ENCODE data around the gene SNX11.
"Not testable (repeated sequence)": the region's sequence is repeated elsewhere in the genome, so short reads cannot be mapped to it uniquely, and the experiment has no call there.

Gene SNX11, protein sequence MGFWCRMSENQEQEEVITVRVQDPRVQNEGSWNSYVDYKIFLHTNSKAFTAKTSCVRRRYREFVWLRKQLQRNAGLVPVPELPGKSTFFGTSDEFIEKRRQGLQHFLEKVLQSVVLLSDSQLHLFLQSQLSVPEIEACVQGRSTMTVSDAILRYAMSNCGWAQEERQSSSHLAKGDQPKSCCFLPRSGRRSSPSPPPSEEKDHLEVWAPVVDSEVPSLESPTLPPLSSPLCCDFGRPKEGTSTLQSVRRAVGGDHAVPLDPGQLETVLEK

DNA sequence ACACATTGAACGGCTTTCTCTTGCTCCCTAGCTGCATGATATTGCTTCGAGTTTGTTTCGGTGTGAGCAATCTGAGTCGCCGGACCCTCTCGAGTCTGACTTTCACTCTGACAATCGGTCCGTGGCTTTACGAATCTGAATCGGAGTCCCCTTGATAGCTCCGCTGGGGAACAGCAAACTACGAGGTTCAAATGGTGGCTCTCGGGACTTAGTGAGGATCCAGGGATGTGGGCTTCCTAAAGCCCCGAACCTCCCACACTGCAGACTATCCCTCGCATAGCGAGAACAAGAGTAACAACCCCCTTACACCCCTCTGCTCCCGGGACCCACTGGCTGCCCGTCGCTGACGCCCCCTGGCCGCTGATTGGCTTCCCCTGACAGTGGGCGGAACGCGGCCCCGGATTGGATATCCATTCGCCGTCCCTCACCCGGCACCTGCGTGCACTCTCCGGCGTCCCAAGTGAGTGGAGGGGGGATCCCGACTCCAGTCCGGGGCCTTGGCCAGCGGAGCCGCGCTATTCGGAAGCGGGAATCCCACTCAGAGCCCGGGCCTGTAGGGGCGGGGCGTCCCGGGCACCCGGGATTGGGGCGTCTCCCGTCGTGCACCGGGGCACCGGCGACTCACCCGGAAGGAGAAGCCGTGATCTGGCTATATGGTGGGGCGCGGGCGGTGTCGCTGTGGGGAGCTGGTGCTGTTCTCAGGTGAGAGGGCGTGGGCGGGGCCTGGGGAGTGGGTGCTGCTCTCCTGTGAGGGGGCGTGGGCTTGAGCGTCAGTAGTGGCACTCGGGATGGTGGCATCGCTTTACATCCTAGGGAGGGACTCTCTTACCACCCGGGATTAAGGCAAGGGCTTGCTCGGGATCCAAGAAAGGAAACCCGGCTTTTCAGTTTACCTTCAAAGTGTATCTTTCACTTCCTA lies at the start of gene SNX11:
TSS of gene SNX11 (plus strand) at position 630 of the 919 bp plus-strand sequence. CDS start 4,278 bp downstream, outside the sequence.
- DNase-seq, result peak; percentile 94

GRCh38 chr17:48058393-48059124 lies 49.0 kb upstream of the SNX11 start:
- no peak for DNase-seq

GRCh38 chr17:48059125-48059668 lies 48.4 kb upstream of the SNX11 start:
- DNase-seq, result no peak

DNA sequence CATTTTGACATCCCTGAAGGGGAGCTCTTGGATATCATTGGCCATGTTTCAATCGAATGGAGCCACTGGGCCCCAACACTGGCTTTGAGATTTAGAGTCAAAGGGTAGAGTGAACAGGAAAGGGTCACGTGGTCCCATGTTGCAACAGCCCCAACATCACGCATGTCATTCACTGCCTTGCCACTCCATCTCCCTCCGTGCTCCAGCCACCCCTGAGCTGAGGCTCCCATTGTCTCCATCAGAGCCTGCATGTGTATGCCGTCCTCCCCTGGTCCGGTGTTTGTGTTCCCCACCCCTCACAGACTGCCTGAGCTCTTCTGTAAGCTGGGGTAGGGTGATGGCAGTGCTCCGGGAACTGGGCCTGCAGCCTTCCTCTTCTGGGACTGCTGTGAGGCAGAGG lies 47.3 kb upstream of the SNX11 start:
- no peak for DNase-seq

DNA sequence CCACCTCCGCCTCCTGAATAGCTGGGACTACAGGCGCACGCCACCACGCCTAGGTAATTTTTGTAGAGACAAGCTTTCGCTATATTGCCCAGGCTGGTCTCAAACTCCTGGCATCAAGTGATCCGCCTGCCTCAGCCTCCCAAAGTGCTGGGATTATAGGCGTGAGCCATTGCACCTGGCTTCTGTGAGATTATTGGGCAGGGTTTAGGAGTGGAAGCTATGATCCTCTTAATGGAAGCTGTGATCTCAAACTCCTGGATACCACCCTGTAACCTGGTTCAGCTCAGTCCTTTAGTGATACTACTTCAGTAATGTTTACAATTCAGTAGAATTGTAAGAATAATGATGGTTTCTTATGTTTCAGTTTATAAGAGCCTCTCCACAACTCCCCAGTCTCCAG lies 45.3 kb upstream of the SNX11 start:
- no peak for DNase-seq

GRCh38 chr17:48064638-48065037 lies 42.9 kb upstream of the SNX11 start:
- no peak for DNase-seq

- DNase-seq, result no peak
These were observed 41.4 kb upstream of the SNX11 start for GRCh38 chr17:48066192-48066591.

- DNase-seq, result no peak
These were observed 40.9 kb upstream of the SNX11 start for GRCh38 chr17:48066656-48067055.

GRCh38 chr17:48067245-48067644 lies 40.3 kb upstream of the SNX11 start:
- no peak for DNase-seq

DNA sequence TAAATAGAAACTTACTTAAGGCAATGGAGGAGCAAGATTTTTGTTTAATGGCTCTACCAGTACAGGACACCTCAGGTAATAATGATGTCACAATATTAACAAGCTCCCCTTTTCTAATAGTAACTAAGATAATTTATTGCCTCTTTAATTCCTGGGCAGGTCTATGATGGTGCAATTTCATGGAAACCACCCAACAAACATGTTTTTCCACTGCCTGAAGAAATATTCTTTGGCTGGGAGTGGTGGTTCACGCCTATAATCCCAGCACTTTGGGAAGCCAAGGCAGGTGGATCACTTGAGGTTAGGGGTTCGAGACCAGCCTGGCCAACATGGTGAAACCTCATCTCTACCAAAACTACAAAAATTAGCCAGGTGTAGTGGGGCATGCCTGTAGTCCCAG lies 39.8 kb upstream of the SNX11 start:
- DNase-seq, result not testable (repeated sequence)

DNA sequence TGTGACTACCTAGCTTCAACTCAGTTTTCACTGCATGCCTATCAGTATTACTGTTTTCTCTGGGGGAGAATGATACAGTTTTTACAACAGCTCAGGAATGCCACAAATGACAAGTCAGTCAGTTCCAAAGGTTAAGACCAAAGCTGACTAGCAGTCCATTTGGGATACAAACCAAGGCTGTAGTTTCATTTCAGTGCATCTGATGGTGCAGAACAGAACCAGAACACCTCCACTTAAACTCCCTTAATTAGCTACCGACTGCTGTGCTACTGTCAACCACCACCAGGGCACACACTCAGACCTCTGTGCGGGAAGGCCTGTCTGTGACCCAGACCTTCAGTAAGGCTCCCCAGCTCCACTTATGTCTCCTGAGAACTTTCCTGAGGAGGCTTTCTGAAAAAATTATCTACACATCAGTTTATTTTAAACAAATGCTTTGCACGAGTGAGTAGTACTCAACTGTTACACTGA lies 39.0 kb upstream of the SNX11 start:
- DNase-seq, result peak; percentile 24

DNA sequence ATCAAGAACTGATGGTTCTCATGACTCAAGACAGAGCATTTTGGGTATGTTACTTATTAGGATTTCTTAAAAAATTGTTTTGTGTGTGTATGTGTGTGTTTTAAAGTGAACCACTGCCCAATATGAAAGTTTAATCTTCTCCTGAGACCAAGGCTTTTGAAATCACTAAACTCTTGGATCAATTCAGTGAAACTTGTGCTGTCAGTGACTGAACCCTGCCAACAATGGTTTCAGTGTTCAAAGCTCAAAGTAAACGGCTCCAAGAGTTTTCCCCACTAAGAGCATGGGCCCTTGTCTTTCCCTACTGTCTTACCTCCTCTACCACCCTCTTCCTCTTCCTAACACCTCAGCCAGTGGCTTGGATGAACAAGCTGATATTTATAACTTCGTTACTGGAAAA lies 37.4 kb upstream of the SNX11 start:
- no peak for DNase-seq

DNA sequence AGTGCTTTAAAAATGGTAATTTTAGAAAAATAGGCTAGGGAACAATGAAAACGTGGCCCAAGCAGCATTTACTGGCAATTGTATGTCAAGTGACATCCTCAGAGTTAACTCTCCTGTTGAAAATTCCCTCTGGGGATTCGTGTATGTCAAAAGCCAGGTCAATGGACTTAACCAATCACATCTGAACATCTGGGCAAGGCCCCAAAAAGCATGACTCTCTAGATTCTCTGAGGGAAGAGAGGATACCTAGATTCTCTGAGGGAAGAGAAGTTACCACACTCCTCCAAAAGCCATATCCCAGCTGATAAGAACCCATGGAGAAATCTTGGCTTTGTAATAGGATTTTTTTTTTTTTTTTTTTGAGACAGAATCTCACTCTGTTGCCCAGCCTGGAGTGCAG lies 35.9 kb upstream of the SNX11 start:
- DNase-seq, result no peak

- not testable (repeated sequence) for DNase-seq
These were observed 34.8 kb upstream of the SNX11 start for GRCh38 chr17:48072811-48073210.

DNA sequence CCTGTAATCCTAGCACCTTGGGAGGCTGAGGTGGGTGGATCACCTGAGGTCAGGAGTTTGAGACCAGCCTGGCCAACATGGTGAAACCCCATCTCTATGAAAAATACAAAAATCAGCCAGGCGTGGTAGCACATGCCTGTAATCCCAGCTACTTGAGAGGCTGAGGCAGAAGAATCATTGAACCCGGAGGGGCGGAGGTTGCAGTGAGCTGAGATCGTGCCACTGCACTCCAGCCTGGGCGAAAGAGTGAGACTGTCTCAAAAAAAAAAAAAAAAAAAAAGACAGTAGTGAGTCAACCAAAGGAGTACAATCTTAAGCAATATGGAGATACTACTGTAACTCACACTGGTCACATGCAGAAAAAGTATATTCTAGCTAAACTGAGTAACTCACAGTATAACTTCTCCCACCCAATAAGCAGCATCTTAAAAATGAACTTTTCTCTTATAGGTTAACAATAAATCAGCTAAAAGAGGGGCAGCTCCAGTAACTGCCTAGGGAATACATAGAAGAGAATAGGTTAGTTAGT lies 33.9 kb upstream of the SNX11 start:
- not testable (repeated sequence) for DNase-seq

- DNase-seq, result peak; percentile 76
These were observed 33.1 kb upstream of the SNX11 start for GRCh38 chr17:48074322-48075081.

DNA sequence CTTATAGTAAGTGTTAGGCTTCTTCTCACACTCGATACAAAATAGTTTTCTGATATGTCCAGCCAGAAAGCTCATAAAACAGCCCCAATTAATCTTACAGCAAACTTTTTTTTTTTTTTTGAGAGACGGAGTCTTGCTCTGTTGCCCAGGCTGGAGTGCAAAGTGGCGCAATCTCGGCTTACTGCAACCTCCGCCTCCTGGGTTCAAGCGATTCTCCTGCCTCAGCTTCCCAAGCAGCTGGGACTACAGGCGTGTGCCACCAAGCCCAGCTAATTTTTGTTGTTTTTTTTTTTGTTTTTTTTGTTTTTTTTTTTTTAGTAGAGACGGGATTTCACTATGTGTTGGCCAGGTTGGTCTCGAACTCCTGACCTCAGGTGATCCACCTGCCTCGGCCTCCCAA lies 30.4 kb upstream of the SNX11 start:
- not testable (repeated sequence) for DNase-seq

GRCh38 chr17:48081858-48082257 lies 25.7 kb upstream of the SNX11 start:
- DNase-seq, result no peak

- no peak for DNase-seq
These were observed 22.6 kb upstream of the SNX11 start for GRCh38 chr17:48084932-48085331.

DNA sequence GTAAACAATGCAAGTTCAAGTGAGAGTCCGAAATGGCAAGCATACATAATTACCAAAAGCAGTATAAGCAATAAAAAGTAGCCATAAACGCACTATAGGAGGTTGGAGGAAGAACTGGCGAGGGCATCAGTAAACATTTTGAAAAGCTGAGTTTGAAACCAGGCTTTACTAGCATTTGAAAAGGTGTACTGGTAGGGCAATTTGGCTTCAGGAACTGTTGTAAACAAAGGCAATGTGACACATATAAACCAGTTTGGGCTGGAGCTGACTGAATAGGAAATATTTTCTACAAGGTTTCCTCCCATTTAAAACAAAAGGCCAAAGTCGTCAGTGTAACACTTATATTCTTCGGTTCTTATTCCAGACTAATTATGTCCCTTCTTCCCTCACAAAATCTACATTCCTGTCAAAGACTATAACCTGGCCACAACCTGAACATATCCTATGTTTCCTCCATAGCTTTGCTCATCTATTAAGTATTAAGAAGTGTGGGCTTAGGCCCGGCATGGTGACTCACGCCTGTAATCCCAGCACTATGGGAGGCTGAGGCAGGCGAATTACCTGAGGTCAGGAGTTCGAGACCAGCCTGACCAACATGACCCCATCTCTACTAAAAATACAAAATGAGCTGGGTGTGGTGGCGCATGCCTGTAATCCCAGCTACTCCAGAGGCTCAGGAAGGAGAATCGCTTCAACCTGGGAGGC lies 14.1 kb upstream of the SNX11 start:
- DNase-seq, result no peak

DNA sequence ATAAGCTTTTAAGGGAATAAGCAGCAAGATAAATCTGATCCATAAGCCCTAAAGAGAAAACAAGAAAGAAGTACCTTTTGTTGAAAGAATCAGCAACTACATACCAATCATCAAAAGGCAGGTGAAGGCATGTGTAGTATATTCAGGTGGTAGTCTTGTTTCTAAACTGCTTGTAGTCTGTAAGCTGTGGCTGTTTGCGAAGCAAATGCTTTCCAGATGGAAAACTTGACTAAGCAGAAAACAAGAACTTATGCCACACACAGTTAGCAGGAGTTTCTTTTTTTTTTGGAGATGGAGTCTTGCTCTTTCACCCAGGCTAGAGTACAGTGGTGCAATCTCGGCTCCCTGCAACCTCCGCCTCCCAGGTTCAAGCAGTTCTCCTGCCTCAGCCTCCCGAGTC lies 12.0 kb upstream of the SNX11 start:
- DNase-seq, result no peak

All from activated naive CD4-positive, alpha-beta T cell treated with anti-CD3 and anti-CD28 coated beads, Interleukin-2, amount 50 U/mL, for 16 hours (primary cell).